ENCODE measurements around the gene CDH23.

Gene CDH23

DNA sequence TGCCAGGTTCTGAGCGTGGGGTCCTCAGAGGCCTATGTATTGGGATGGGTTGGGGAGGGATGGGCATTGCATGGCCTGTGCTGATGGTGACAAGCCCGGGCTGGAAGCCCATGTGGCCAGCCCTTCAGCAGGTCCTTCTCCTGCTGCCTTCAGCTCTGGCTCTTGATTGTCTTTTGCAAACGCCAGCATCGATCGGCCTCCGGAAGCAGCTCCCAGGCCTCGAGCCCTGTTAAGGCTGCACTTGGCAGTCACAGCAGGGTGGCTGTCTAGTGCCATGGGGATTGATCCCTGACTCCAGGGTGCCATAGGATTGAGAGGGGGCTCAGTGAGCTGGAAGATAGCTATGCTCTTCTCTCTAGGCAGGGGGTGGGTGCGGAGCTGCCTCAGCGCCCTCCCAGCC is 51.4 kb downstream of the CDH23 start:
- TF ChIP-seq, protein P1, sequence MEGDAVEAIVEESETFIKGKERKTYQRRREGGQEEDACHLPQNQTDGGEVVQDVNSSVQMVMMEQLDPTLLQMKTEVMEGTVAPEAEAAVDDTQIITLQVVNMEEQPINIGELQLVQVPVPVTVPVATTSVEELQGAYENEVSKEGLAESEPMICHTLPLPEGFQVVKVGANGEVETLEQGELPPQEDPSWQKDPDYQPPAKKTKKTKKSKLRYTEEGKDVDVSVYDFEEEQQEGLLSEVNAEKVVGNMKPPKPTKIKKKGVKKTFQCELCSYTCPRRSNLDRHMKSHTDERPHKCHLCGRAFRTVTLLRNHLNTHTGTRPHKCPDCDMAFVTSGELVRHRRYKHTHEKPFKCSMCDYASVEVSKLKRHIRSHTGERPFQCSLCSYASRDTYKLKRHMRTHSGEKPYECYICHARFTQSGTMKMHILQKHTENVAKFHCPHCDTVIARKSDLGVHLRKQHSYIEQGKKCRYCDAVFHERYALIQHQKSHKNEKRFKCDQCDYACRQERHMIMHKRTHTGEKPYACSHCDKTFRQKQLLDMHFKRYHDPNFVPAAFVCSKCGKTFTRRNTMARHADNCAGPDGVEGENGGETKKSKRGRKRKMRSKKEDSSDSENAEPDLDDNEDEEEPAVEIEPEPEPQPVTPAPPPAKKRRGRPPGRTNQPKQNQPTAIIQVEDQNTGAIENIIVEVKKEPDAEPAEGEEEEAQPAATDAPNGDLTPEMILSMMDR (conservative IDR thresholded peaks at IDR 0.05; ENCODE audit: low read depth, low read length), result no peak
- Histone ChIP-seq H4K20me1 (ENCODE audit: insufficient read depth) (no peaks in the 10 kb centered on the region), H3K27me3 (ENCODE audit: insufficient read depth, low read depth) (peaks cover 38% of the 10 kb centered on the region; the same call in 1 of the 2 replicates), H3K36me3 (ENCODE audit: insufficient read depth) (no peaks in the 10 kb centered on the region), H3K4me3 (IDR thresholded peaks at IDR 0.05; ENCODE audit: insufficient read depth, low read depth, low read length) (no peak overlapping the region), H2AFZ (ENCODE audit: low read depth) (no peak overlapping the region), H3K9ac (no peak overlapping the region), H3K4me1 (ENCODE audit: low read depth, poor library complexity, severe bottlenecking) (no peaks in the 10 kb centered on the region), H3K79me2 (ENCODE audit: insufficient read depth, low read depth) (no peaks in the 10 kb centered on the region), H3K27ac (no peak overlapping the region), H3K4me2 (no peak overlapping the region)

DNA sequence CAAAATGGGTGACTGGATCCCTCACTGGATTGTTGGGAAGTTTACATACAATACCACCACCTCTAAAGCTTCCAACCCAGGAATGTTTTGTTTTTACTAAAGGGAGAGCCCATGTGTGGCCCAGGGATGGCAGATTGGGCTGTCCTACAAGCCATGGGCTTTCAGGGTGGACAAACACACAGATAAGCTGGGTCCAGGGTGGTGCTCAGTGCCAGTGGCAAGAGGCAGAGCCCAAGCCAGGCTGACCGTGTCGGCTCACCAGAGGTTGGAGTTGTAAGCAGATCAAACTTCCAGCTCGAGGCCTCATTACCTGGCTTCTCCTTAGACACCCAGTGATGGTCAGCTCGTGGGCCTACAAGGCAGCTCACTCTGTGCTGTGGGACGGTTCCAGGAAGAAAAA is 52.3 kb downstream of the CDH23 start:
- Histone ChIP-seq H3K27me3 (ENCODE audit: insufficient read depth, low read depth) (peaks cover 42% of the 10 kb centered on the region; the same call in 1 of the 2 replicates), H3K4me2 (no peak overlapping the region), H3K4me3 (IDR thresholded peaks at IDR 0.05; ENCODE audit: insufficient read depth, low read depth, low read length) (no peak overlapping the region), H4K20me1 (ENCODE audit: insufficient read depth) (no peaks in the 10 kb centered on the region), H3K79me2 (ENCODE audit: insufficient read depth, low read depth) (no peaks in the 10 kb centered on the region), H3K36me3 (ENCODE audit: insufficient read depth) (no peaks in the 10 kb centered on the region), H2AFZ (ENCODE audit: low read depth) (no peak overlapping the region), H3K9ac (no peak overlapping the region), H3K4me1 (ENCODE audit: low read depth, poor library complexity, severe bottlenecking) (no peaks in the 10 kb centered on the region), H3K27ac (no peak overlapping the region)
- TF ChIP-seq, protein P1 (conservative IDR thresholded peaks at IDR 0.05; ENCODE audit: low read depth, low read length), result no peak

DNA sequence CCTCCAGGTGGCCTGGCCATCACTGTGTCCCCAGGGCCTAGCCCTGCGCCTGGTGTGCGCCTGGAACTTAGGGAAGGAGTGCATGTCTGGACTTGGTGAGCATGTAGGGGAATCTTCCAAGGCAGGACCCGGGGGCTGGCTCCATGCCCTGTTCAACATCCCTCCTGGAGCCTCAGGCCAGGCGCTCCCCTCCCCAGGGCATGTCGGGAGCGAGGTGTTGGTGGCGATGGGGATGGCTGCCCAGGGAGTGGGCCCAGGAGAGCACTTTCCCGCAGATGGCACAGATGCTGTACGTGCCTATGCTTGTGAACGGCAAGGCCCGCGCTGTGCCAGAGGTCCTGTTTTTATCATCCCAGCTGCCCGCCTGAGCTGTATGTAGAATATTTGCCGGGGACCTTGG is 55.0 kb downstream of the CDH23 start:
- Histone ChIP-seq H3K36me3 (ENCODE audit: insufficient read depth) (no peaks in the 10 kb centered on the region), H3K9ac (no peak overlapping the region), H3K27me3 (ENCODE audit: insufficient read depth, low read depth) (peaks cover 47% of the 10 kb centered on the region), H4K20me1 (ENCODE audit: insufficient read depth) (no peaks in the 10 kb centered on the region), H2AFZ (ENCODE audit: low read depth) (no peak overlapping the region), H3K27ac (no peak overlapping the region), H3K4me3 (IDR thresholded peaks at IDR 0.05; ENCODE audit: insufficient read depth, low read depth, low read length) (no peak overlapping the region), H3K4me1 (ENCODE audit: low read depth, poor library complexity, severe bottlenecking) (no peaks in the 10 kb centered on the region), H3K4me2 (no peak overlapping the region), H3K79me2 (ENCODE audit: insufficient read depth, low read depth) (no peaks in the 10 kb centered on the region)
- TF ChIP-seq, protein P1 (conservative IDR thresholded peaks at IDR 0.05; ENCODE audit: low read depth, low read length), result no peak

DNA sequence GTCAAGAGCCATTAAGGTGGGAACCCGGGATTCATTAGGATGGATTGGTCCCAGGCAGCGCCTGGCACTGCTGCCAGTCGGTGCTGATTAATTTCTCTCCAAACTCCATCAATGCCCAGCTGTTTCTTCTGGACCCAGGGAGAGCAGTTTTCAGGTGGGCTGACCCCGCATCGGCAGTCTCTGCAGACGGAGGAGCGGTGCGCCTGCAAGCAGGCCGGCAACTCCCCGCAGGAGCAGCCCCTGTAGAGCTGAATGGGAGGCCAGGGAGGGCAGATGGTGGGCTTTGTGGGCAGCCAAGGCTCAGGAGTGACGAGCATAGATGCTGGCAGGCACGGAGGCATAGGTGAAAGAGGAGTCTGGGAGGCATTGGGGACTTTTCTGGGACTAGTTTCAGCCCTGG is 56.5 kb downstream of the CDH23 start:
- Histone ChIP-seq H3K27ac (no peak overlapping the region), H4K20me1 (ENCODE audit: insufficient read depth) (no peaks in the 10 kb centered on the region), H3K9ac (no peak overlapping the region), H3K4me1 (ENCODE audit: low read depth, poor library complexity, severe bottlenecking) (no peaks in the 10 kb centered on the region), H3K4me3 (IDR thresholded peaks at IDR 0.05; ENCODE audit: insufficient read depth, low read depth, low read length) (no peak overlapping the region), H2AFZ (ENCODE audit: low read depth) (no peak overlapping the region), H3K27me3 (ENCODE audit: insufficient read depth, low read depth) (peaks cover 60% of the 10 kb centered on the region), H3K79me2 (ENCODE audit: insufficient read depth, low read depth) (no peaks in the 10 kb centered on the region), H3K4me2 (no peak overlapping the region), H3K36me3 (ENCODE audit: insufficient read depth) (no peaks in the 10 kb centered on the region)
- TF ChIP-seq, protein P1 (conservative IDR thresholded peaks at IDR 0.05; ENCODE audit: low read depth, low read length), result no peak
